HS-5 (cell line): ENCODE data around the gene SLC27A1.

Experiments
- DNase-seq: peaks from one replicate; pipeline ENCODE4 v3.0.0-alpha.2; 2012; ENCODE audit warnings: low read depth

Gene SLC27A1

DNA sequence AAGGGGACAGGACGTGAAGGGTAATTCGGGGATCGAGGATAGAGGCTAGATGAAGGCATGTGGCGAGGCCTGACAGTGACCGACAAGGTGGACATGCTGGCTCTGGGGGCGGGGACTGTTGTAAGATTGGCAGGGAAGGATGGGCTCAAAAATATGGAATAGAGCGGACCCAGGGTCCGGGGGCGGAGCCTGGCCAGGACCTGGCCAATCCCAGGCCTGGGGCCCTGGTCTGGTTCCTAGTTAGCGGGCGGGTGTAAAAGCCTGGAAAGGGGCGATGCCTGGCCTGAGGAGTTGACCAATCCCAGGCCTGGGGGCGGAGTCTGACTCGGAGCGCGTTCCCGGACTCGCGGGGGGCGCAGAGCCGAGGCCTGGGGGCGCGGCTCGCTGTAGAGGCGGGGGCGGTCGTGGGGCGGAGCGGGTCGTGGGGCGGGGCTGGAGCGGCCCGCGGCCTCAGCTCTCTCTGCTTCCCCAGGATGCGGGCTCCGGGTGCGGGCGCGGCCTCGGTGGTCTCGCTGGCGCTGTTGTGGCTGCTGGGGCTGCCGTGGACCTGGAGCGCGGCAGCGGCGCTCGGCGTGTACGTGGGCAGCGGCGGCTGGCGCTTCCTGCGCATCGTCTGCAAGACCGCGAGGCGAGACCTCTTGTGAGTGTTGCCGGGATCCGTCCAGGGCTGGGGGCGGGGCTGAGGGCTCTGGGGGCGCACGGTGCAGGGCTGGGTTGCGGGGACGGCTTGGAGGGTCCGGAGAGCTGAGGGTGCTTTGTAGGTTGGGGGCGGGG, at the start of gene SLC27A1:
Gene SLC27A1, plus strand, starts transcription at position 457 of the 774 bp plus-strand sequence. Its CDS starts 17 bp downstream, at position 474.
- DNase-seq = no peak

DNA sequence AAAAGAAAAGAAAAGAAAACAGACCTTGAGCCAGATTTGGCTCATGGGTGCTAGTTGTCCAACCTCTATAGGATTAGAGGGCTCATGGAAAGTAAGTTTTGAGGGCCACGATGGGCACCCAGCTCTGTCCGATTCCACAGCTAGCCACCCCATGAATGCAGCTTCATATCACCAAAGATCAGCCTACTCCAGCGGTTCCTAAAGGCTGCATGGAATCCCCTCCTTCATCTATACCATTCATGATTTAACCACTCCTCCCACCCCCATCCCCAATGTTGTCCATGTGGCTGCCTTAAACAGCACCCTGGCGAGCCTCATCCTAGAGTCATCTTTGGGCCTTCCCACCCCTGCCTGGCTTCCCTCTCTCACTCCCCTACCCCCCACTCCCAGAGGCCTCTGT, 48.4 kb upstream of the SLC27A1 start:
- DNase-seq = no peak

DNA sequence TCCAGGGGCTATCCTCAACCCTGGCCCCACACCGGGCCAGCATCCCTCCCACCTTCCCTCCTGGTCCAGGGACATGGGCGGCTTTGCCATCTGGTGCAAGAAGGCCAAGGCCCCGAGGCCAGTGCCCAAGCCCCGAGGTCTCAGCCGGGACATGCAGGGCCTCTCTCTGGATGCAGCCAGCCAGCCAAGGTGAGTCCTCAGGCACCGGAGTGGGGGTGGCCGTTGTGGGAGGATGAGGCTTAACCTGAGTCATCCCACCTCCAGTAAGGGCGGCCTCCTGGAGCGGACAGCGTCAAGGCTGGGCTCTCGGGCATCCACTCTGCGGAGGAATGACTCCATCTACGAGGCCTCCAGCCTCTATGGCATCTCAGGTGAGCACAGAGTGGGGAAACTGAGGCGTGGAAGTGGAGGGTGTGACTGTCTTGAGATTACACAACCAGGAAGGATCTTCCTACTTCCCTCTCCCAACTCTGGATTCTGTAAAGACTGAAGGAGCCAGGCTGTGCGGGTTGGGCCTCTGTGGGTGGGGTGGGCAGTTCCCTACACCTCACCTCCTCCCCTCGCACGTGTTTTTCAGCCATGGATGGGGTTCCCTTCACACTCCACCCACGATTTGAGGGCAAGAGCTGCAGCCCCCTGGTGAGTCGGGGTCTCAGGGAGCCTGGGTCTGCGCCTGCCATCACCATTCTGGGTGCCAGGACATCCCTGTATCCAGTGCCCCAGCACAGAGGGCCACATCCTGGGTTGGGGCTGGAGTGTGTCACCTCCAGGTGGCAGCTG, 46.7 kb upstream of the SLC27A1 start:
- no peak for DNase-seq

DNA sequence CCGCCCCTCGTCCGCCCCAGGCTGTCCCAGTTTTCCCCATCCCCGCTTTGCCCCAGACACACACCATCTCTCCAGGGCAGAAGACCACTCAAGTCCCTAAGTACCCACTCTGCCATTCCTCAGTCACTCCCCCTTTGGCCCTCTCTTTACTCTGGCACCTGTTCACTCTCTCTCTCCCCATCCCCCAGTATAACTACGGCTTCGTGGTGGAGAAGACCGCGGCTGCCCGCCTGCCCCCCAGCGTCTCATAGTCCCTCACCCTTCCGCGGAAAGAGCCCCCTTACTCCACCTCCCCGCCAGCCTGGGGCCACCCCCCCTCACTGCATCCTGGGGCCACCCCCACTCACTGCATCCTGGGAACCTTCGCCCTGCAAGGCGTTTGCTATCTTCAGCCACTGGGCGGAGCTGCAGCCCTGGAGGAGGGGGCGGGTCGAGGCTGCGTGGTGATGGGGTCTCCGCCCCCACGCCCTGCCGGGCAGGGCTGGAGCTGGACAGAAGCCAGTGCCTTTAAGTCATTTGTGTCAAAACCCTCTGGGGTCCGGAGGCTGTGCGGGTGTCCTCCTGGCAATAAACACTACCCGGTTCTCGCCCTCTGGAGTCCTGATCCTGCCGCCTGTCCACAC, 45.5 kb upstream of the SLC27A1 start:
- no peak for DNase-seq

DNA sequence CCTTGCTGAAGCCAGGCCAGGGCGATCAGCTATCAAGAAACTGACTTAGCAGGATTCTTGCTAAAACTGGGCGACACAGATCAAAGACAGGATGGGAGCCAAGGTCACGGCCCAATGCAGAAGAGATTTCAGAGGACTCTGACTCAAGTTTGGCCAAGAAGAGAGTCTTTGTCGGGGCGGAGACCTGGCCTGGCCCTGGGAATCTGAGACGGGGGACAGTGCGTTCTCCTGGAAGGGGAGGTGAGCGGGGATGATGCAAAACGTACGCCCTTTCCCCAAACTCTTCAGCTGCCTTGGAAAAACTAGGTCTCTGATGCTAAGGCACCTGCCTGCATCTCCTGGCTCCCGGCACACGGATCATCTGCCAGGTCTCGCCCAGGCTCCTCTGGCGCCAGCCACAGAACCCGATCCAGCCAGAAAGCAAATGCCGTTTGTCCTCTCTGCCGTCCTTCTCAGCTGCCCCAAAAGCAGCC, 40.6 kb upstream of the SLC27A1 start:
- DNase-seq = no peak

DNA sequence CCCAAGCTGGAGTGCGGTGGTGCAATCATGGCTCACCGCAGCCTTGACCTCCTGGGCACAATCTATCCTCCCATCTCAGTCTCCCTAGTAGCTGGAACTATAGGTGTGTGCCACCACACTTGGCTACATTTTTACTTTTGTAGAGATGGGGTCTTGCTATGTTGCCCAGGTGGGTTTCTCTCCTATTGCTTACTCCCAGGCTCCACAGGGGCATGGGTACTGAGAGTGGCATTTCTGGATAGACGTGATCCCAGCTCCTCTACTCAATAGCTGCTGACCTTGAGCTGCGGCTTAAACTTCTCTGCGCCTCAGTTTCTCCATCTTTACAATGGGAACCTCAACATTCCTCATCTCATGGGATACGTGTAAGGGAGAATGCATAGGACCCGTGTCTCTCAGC, 38.9 kb upstream of the SLC27A1 start:
- no peak for DNase-seq

DNA sequence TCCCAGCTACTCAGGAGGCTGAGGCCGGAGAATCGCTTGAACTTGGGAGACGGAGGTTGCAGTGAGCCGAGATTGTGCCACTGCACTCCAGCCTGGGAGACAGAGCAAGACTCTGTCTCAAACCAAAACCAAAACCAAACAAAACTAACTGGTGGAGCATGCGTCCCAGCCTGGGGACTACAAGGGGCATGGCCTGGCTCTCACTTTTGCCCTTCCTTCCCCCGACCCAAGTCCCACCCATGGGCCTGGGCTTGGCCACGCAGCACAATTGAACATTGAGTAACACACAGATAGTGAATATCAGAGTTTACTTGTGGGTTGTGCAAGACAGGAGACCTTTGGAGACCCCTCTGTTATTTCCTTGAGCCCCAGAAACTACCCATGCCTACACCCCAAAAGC, 35.1 kb upstream of the SLC27A1 start:
- DNase-seq = no peak

DNA sequence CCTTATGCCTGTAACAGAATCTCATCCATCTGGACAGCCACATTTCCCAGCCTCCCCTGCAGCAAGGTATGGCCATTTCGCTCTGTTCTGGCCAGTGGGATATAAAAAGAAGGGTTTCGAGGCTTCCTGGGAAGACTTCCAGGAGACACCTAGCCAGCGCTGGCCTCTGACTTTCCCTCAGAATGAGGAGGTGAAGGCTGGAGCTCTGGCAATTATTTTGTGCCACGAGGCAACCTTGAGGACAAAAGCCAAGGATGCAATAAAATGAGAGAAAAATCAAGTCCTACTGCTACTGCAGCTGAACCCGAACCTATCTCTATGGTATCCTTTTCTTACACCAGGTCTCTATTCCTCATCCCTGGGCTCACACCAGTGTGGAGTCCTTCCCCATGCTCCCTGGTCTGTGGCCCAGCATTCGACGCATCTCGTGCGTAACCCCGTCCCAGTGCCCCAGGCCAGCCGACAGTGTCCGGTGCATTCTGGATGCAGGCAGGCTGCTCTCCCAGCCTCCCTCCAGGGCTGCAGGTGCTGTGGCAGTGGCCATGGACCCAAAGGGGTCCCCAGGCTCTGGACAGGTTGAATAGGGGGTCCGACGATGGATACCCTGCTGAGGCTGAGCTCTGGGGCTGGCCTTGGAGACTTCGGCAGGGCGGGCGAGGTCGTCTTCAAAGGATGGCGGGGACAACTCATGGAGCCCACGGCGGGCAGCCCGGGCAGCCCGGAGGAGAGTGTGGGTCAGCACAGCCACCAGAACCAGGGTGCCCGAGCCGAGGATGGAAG, 34.0 kb upstream of the SLC27A1 start:
- no peak for DNase-seq

DNA sequence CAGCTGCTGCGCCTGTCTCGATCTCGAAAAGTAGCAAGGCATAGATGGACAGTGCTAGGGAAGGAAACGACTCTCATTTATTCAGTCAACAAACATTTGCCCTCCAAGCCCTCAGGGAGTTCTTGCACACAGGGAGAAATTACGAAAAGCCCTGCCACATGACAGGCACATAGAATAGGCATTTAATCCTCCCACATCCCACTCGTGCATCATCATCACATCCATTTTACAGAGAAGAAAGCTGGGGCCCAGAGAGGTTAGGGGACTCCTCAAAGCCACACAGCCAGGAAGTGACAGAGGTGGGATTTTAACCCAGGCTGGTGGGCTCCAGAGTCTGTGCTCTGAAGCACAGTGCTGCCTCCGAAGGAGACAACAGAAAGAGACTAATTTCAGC, 33.5 kb upstream of the SLC27A1 start:
- no peak for DNase-seq

DNA sequence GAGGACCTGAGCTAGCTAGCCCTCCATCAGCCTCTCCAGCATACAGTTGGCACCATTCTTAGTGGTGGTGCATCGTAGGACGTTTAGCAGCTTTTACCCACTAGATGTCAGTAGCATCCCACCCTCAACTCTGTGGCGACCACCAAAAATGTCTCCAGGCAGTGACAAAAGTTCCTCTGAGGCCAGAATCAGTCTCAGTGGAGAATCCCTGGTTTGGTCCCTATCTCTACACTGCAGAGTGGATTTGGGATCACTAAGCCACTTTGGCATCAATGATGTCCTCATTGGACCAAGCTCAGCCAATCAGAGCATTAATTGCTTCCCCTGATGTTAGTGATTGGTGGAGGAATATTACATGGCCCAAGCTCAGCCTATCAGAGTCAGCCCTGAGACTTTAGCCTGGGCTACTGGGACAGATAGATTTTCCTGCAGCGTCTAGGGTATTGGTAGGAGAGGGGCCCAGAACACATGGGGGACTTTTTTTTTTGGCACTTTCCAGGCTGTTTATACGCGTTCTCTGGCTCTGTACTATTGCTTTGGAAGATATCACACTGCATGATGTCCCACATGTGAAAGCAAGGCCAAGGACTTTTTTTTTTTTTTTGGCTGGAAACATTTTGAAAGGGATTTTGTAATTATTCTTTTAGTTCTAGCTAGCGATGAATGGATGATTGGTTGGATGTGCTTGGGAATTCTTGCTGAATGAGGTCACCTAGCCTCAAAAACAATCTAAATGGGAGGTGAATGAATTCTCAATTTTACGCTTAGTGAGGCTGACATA, 28.9 kb upstream of the SLC27A1 start:
- DNase-seq = no peak

DNA sequence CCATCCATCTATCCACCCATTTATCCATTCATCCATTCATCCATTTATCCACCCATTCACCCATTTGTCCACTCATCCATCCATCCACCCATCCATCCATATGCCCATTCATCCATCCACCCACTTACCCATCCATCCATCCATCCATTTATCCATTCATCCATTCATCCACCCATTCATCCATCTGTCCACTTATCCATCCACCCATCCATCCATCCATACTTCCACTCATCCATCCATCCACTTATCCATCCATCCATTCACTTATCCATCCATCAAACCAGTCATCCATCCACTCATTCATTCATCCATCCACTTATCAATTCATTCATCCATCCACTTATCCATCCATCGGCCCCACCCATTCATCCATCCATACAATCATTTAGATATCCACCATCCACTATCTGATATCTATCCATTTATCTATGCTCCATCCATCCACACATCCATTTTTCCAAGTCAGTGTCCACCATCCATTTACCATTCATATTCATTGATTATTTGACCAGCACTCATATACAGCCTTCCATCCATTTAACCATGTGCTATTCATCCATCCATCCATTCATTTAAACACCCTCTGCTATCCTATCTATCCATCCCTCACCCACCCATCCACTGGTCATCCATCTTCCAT, 24.7 kb upstream of the SLC27A1 start:
- no peak for DNase-seq

DNA sequence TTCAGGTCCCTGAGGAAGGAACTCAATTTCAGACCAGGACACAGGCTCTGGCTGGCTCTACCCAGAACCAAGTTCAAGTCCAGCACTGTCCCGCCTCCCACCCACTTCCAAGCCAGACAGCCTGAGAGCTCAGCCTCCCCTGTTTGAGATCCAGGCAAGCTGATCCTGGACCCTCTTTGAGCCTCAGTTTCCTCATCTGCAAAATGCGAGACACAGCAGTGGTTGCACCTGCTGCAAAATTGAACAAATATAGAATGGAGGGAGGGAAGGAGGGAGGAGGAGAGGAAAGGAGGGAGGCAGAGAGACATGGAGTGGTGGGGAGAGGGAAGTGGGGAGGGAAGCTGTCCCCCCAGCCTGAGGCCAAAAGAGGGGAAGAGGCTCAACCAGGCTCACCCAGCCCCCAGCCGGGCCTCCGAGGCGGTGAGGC, 22.6 kb upstream of the SLC27A1 start:
- DNase-seq = no peak

DNA sequence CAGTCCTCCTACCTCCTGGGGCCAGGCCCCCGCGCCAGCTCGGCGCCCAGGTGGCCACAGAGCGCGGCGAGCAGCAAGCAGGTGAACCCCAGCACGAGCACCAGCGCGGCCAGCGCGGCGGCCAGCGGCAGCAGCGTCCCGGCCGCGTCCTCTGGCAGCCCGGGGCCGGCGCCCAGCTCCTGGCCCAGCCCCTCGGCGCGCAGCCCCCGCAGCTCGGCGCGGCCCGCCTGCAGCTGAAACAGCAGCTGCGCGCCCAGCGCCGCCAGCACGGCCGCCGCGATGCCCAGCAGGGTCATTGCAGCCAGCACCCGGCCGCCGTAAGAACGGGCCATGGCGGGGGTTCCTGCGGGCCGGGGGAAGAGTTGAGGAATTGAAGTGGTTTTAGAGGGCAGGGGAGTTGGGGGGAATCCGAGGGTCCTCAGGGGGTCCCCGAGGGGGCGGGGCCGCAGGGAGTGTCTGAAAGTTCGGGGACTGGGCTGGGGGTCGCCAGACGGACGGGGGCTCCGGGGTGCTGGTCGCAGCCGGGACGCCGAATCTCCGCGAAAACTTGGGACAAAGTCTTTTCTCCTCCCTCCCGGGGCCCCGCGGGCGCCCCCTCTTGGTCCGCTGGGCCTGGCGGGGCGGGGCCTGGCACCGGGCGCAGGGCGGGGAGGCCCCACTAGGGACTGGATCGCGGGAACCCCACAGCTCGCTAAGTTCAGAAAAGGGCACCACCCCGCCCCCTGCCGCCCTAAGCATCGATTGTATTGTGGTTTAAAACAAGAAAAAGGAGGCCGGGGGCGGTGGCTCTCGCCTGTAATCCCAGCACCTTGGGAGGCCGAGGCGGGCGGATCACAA, 22.0 kb upstream of the SLC27A1 start, which contains the start of gene TMEM221:
Gene TMEM221, minus strand, starts transcription at position 538 of the 837 bp plus-strand sequence. Its CDS starts 206 bp downstream, at position 332.
- DNase-seq = no peak

DNA sequence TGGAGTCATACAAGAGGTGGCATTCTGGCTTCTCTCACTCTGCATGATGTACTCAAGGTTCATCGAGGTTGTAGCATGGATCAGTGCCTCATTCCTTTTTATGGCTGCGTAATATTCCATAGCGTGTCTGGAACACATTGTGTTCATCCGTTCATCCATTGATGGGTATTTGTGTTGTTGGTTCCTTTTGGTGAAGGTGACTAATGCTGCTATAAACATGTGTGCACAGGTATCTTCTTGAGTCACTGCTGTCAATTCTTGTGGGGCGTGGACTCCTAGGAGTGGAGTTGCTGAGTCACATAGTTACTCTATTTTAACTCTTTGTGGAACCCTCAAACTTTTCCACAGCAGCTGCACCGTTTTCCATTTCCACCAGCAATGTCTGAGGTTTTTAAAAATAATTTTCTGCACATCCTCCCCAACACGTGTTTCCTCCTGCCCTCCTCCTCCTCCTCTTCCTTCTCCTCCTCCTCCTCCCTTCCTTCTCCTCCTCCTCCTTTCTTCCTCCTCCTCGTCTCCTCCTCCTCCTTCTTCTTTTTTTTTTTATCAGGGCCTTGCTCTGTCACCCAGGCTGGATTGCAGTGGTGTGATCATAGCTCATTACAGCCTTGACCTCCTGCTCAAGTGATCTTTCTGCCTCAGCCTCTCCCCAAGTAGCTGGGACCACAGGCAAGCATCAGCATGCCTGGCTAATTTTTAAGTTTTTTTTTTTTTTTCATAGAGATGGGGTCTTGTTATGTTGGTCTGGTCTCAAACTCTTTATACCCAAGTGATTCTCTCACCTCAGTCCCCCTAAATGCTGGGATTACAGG, 19.9 kb upstream of the SLC27A1 start:
- no peak for DNase-seq

DNA sequence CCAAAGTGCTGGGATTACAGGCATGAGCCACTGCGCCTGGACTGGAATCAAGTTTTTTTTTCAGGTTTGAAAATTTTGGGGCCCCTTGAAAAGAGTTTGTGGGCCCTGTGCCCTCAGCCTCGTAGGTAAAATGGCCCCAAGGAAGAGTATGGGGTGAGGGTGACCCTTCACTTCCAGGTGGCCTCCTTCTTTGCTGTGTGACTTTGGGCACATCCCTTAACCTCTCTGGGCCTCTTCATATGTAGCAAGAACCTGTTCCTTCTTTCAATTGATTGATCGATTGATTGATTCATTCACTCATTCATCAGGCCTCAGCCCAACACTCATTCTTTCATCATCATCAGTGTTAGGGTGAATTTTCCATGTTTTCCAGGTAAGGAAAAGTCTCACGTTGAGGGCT, 18.5 kb upstream of the SLC27A1 start:
- no peak for DNase-seq

DNA sequence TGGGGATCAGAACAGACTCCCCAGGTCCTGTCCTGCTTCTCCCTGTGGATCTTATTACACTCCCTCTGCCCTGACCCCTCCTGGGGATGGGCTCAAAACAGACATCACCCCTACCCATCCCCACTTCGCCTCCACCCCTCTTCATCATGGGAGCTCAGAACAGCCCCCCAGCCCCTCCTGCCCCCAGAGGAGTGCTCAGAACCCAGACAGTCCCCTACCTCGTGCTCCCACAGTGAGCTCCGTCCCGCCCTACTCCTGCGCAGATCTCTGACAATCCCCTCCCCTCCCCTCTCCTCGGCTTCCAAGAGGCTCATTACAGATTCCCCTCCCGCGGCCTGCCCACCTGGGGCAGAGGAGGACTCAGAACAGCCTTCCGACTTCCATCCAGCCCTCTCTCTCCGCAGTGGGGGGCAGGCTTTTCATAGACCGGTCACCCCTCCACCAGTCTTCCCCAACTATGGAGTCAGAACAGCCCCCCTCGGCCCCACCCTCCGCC, 15.7 kb upstream of the SLC27A1 start:
- DNase-seq = no peak

DNA sequence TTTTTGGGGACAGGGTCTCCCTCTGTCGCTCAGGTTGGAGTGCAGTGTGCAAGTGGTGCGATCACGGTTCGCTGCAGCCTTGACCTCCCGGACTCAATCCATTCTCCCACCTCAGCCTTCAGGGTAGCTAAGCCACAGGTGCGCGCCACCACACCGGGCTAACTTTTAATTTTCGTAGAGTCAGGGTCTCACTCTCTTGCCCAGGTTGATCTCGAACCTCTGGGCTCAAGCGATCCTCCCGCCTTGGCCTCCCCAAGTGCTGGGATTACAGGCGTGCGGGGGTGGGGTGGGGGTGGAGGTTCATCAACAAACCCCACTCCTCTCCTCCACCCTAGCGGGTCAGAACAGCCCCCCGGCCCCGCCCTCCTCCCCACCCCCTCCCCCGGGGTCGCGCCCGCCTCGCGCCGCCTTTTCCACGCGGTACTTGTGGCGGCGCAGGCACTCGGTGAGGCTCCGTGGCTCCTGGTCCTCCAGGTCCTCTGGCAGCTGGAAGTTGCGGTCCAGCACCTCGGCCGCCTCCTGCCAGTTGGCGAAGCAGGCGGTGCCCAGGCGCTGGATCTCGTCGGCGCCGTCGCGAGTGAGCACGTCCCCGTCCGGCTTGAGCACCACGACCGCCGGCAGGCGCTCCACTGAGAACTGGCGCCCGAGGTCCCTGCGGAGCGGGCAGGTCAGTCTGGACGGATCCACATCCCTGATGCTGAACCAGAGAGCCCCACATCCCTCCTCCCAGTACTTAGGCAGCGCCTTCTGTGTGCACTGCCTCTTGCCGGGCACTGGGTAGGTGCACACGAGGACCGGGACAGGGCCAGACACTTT, 14.8 kb upstream of the SLC27A1 start:
- DNase-seq = no peak

DNA sequence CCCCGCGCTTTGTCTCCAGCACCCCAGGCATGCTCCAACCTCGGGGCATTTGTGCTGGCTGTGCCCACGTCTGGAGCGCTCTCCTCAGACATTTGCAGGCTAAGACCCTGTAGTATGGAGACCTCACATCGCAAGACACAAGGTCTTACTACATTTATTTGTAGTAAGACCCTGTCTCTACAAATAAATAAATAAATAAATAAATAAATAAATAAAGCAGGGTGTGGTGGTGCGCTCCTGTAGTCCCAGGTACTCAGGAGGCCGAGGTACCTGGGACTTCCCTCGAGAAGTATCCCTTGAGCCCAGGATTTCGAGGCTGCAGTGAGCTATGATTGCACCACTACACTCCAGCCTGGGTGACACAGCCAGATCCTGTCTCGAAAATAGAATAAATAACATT, 14.2 kb upstream of the SLC27A1 start:
- no peak for DNase-seq
